Endothelial cell (in vitro differentiated cells): ENCODE data around the gene GMDS. TPM values are rescaled to one million over a fixed set of nuclear protein-coding genes. Genes with fewer than 3 reads are reported as not detected.

Experiments
- DNase-seq: peaks from one replicate; pipeline ENCODE4 v3.0.0; 2021; ENCODE audit warnings: low spot score
- H3K27ac Mint-ChIP-seq: one replicate; pipeline ENCODE4 v1.8.0; 2021; ENCODE audit warnings: mixed read lengths, inconsistent platforms; ENCODE audit not compliant: unreplicated experiment
- H3K27me3 Mint-ChIP-seq: one replicate; pipeline ENCODE4 v1.8.0; 2021; ENCODE audit warnings: mild to moderate bottlenecking, moderate library complexity, mixed read lengths, inconsistent platforms; ENCODE audit not compliant: unreplicated experiment
- H3K36me3 Mint-ChIP-seq: one replicate; pipeline ENCODE4 v1.8.0; 2021; ENCODE audit warnings: mild to moderate bottlenecking, low read depth, mixed read lengths, inconsistent platforms; ENCODE audit not compliant: unreplicated experiment
- H3K4me1 Mint-ChIP-seq: one replicate; pipeline ENCODE4 v1.8.0; 2021; ENCODE audit warnings: mild to moderate bottlenecking, mixed read lengths, inconsistent platforms; ENCODE audit not compliant: unreplicated experiment
- H3K4me3 Mint-ChIP-seq: one replicate; pipeline ENCODE4 v1.8.0; 2021; ENCODE audit warnings: mild to moderate bottlenecking, mixed read lengths, inconsistent platforms; ENCODE audit not compliant: unreplicated experiment
- H3K9me3 Mint-ChIP-seq: one replicate; pipeline ENCODE4 v1.8.0; 2021; ENCODE audit warnings: mixed read lengths, inconsistent platforms; ENCODE audit not compliant: unreplicated experiment
- CTCF ChIP-seq: fragments of 200-600 bp; sonication (generic); IDR thresholded peaks from one replicate; pipeline ENCODE4 v1.5.0; 2021; ENCODE audit warnings: antibody characterized with exemption; ENCODE audit not compliant: unreplicated experiment
- total RNA-seq: library from RNA; stranded (reverse); fragmentation: NEBNext Ultra II Directional; extraction: Animal tissue kit (Norgen Biotek cat#: 25700); gene quantifications from one replicate; pipeline ENCODE4 v1.2.1, GENCODE V29; 2021; ENCODE audit not compliant: unreplicated experiment

Gene GMDS
- total RNA-seq, 1 donor from 2014 or later = 36.0 TPM

GRCh38 chr6:2244261-2245102 is 923 bp downstream of the GMDS start:
- DNase-seq = no peak
- peaks cover 8% of the 10 kb centered on the region for H3K27me3 Mint-ChIP-seq
- peaks cover 27% of the 10 kb centered on the region for H3K4me1 Mint-ChIP-seq
- TF ChIP-seq CTCF = no peak
- peaks cover 4% of the 10 kb centered on the region for H3K36me3 Mint-ChIP-seq
- H3K9me3 Mint-ChIP-seq = no peaks in the 10 kb centered on the region
- no peak overlapping the region for H3K27ac Mint-ChIP-seq
- H3K4me3 Mint-ChIP-seq = peak overlapping the region; percentile 96

GRCh38 chr6:2242311-2242710 is 3.1 kb downstream of the GMDS start:
- TF ChIP-seq CTCF = no peak
- Mint-ChIP-seq H3K4me1 (peaks cover 19% of the 10 kb centered on the region), H3K36me3 (peaks cover 4% of the 10 kb centered on the region), H3K4me3 (no peak overlapping the region), H3K9me3 (no peaks in the 10 kb centered on the region), H3K27me3 (peaks cover 8% of the 10 kb centered on the region), H3K27ac (no peak overlapping the region)
- no peak for DNase-seq

GRCh38 chr6:2240961-2241360 is 4.4 kb downstream of the GMDS start:
- Mint-ChIP-seq H3K4me1 (peaks cover 10% of the 10 kb centered on the region), H3K36me3 (peaks cover 4% of the 10 kb centered on the region), H3K27me3 (peaks cover 5% of the 10 kb centered on the region), H3K4me3 (no peak overlapping the region), H3K9me3 (no peaks in the 10 kb centered on the region), H3K27ac (no peak overlapping the region)
- no peak for TF ChIP-seq CTCF
- no peak for DNase-seq

- Mint-ChIP-seq H3K4me3 (no peak overlapping the region), H3K4me1 (no peaks in the 10 kb centered on the region), H3K9me3 (no peaks in the 10 kb centered on the region), H3K27ac (no peak overlapping the region), H3K27me3 (no peaks in the 10 kb centered on the region), H3K36me3 (no peaks in the 10 kb centered on the region)
- no peak for DNase-seq
- no peak for TF ChIP-seq CTCF
Observed at GRCh38 chr6:2237001-2237400, 8.4 kb downstream of the GMDS start.

GRCh38 chr6:2235777-2236495 is 9.5 kb downstream of the GMDS start:
- Mint-ChIP-seq H3K27me3 (no peaks in the 10 kb centered on the region), H3K9me3 (no peaks in the 10 kb centered on the region), H3K4me3 (no peak overlapping the region), H3K27ac (no peak overlapping the region), H3K4me1 (no peaks in the 10 kb centered on the region), H3K36me3 (no peaks in the 10 kb centered on the region)
- no peak for DNase-seq
- no peak for TF ChIP-seq CTCF
